Posterior cingulate gyrus (tissue), 11 donors: ENCODE results near the gene CKAP2L.
"Not testable (repeated sequence)": the region's sequence is repeated elsewhere in the genome, so short reads cannot be mapped to it uniquely, and the experiment has no call there.

Experiments
- DNase-seq, 10 donors: peaks; one replicate each; pipeline versions ENCODE4 v3.0.0 to v3.0.0-alpha.2; 2020 to 2021; ENCODE audit warnings: mixed read lengths in 3 of 10
- intact Hi-C: fragments of 100-400 bp; cut with DNase I; formaldehyde crosslinking; loops from one replicate; pipeline ENCODE4 v1.15.1; 2023

CKAP2L gene

GRCh38 chr2:112728378-112729175, 35.8 kb downstream of the CKAP2L start:
- intact Hi-C loops: loop anchor here (5.0 kb wide), 1 partner anchor 126 kb away; no protein-coding TSS in a partner anchor
- peak in 2 of 10 donors; percentile 23 to 36 for DNase-seq

- DNase-seq: no peak
- intact Hi-C loops: loop anchor here (5.0 kb wide), 1 partner anchor 126 kb away; no protein-coding TSS in a partner anchor
Measured at GRCh38 chr2:112728029-112728362, 36.4 kb downstream of the CKAP2L start.

- DNase-seq: peak in 2 of 10 donors; percentile 66 to 71
Measured at GRCh38 chr2:112727276-112728028, 37.0 kb downstream of the CKAP2L start.

GRCh38 chr2:112726487-112727190, 37.8 kb downstream of the CKAP2L start:
- intact Hi-C loops: loop anchor here (5.0 kb wide), 1 partner anchor 124 kb away; no protein-coding TSS in a partner anchor
- peak; percentile 78 to 98 (median 90) for DNase-seq

More at GRCh38 chr2:112727276-112728028, 37.0 kb downstream of the CKAP2L start:
- intact Hi-C loops: loop anchor here (5.0 kb wide), 1 partner anchor 125 kb away; no protein-coding TSS in a partner anchor

GRCh38 chr2:112725545-112726457, 38.6 kb downstream of the CKAP2L start:
- intact Hi-C loops: loop anchor here (1.0 to 5.0 kb wide), 2 partner anchors 100 to 124 kb away; no protein-coding TSS in a partner anchor
- peak in 1 of 10 donors; percentile 76 for DNase-seq

GRCh38 chr2:112724591-112725525, 39.6 kb downstream of the CKAP2L start:
- no peak for DNase-seq

GRCh38 chr2:112723995-112724394, 40.4 kb downstream of the CKAP2L start:
- intact Hi-C loops: no loop called here
- no peak for DNase-seq

More at GRCh38 chr2:112724591-112725525, 39.6 kb downstream of the CKAP2L start:
- intact Hi-C loops: loop anchor here (1.0 to 5.0 kb wide), 2 partner anchors 99 to 123 kb away; no protein-coding TSS in a partner anchor

GRCh38 chr2:112723547-112723940, 40.9 kb downstream of the CKAP2L start:
- no peak for DNase-seq
- intact Hi-C loops: no loop called here

GRCh38 chr2:112722816-112723546, 41.4 kb downstream of the CKAP2L start:
- intact Hi-C loops: no loop called here
- DNase-seq: no peak

- DNase-seq: no peak
- intact Hi-C loops: no loop called here
Measured at GRCh38 chr2:112721819-112722522, 42.4 kb downstream of the CKAP2L start.

- intact Hi-C loops: no loop called here
- no peak for DNase-seq
Measured at GRCh38 chr2:112720785-112721184, 43.6 kb downstream of the CKAP2L start, which contains the start of gene NT5DC4. NT5DC4 (plus strand) TSS chr2:112721020; CDS start chr2:112721080, 60 bp downstream.

GRCh38 chr2:112718863-112719370, 45.5 kb downstream of the CKAP2L start:
- intact Hi-C loops: no loop called here
- no peak for DNase-seq

GRCh38 chr2:112716826-112717352, 47.5 kb downstream of the CKAP2L start:
- DNase-seq, intact Hi-C loops: not testable (repeated sequence)

- intact Hi-C loops, DNase-seq: not testable (repeated sequence)
Measured at GRCh38 chr2:112716094-112716493, 48.3 kb downstream of the CKAP2L start.

GRCh38 chr2:112714836-112715631, 49.4 kb downstream of the CKAP2L start:
- intact Hi-C loops: no loop called here
- DNase-seq: peak in 1 of 10 donors; percentile 36

GRCh38 chr2:112714331-112714730, 50.1 kb downstream of the CKAP2L start:
- DNase-seq: no peak
- intact Hi-C loops: no loop called here
